B cell (primary cell): Measurements from ENCODE around the gene PDP2.

ENCODE experiments used
- CTCF ChIP-seq: fragments of 200-600 bp; IDR thresholded peaks from one replicate; pipeline ENCODE4 v1.8.0; 2022; ENCODE audit warnings: antibody characterized with exemption, mild to moderate bottlenecking
- EZH2 ChIP-seq: IDR thresholded peaks from 2 replicates; pipeline ENCODE4 v1.6.1; 2012; ENCODE audit warnings: borderline replicate concordance, low read depth, mild to moderate bottlenecking, moderate library complexity, low read length; ENCODE audit not compliant: insufficient read depth, poor library complexity, severe bottlenecking

DNA sequence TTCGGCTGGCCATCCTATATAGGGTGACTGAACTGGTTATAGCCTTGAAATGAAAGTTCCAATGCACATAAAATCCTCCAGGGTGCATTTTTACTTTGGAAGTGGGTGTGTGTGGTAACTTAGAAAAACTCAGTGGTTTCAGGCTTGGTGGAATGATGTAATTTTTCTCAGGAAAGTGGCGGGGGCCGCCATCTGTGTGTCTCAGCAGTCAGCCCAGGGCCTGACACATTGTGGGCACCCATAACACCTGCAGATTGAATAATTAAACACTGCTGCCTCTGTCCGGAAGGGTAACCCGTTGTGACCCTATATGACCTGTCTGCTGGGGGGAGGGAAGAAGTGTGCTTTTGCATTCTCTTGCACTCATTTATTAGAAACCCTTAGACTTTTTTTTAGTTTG, 2.2 kb upstream of the PDP2 start:
- no peak for TF ChIP-seq CTCF
- TF ChIP-seq EZH2, result no peak
